GM23338 (cell line): Measurements from ENCODE around the gene LILRA1.

Experiments used
- CREB1 ChIP-seq: fragments of 250-450 bp; sonication (Bioruptor Pico); IDR thresholded peaks from 2 replicates; pipeline ENCODE4 v1.5.0; 2020; ENCODE audit warnings: low read depth, mild to moderate bottlenecking, moderate library complexity
- CTCF ChIP-seq, 2 experiments: fragments of 200-600 bp in 1 of 2; sonication (generic) in 1 of 2; conservative IDR thresholded peaks; 2 replicates each; pipeline versions ENCODE4 v1.5.1 to v1.6.1; 2016 to 2017; ENCODE audit warnings: antibody characterized with exemption in 2 of 2, low read depth in 2 of 2, mild to moderate bottlenecking in 2 of 2, moderate library complexity in 1 of 2
- ETS1 ChIP-seq: IDR thresholded peaks from 2 replicates; pipeline ENCODE4 v1.6.1; 2016; ENCODE audit warnings: antibody characterized with exemption
- EZH2 ChIP-seq: fragments of 200-600 bp; sonication (generic); IDR thresholded peaks from one replicate; pipeline ENCODE4 v1.8.0; 2017; ENCODE audit warnings: antibody characterized with exemption, mild to moderate bottlenecking, low read depth; ENCODE audit not compliant: unreplicated experiment
- EZH2phosphoT487 ChIP-seq: fragments of 200-600 bp; sonication (generic); IDR thresholded peaks from one replicate; pipeline ENCODE4 v1.8.1; 2018; ENCODE audit warnings: antibody characterized with exemption; ENCODE audit not compliant: unreplicated experiment
- JUNB ChIP-seq: IDR thresholded peaks from one replicate; pipeline ENCODE4 v1.6.1; 2016; ENCODE audit warnings: antibody characterized with exemption; ENCODE audit not compliant: unreplicated experiment
- NANOG ChIP-seq: IDR thresholded peaks from 2 replicates; pipeline ENCODE4 v1.6.1; 2016; ENCODE audit warnings: antibody characterized with exemption, borderline replicate concordance
- POLR2AphosphoS5 ChIP-seq: IDR thresholded peaks from 2 replicates; pipeline ENCODE4 v1.6.1; 2016; ENCODE audit warnings: antibody characterized with exemption, low read depth
- REST ChIP-seq: IDR thresholded peaks from one replicate; pipeline ENCODE4 v1.6.1; 2018; ENCODE audit warnings: antibody characterized with exemption; ENCODE audit not compliant: unreplicated experiment
- STAT1 ChIP-seq: IDR thresholded peaks from one replicate; pipeline ENCODE4 v1.6.1; 2016; ENCODE audit warnings: antibody characterized with exemption; ENCODE audit not compliant: unreplicated experiment
- ZNF114 ChIP-seq: fragments of 250-450 bp; sonication (Bioruptor Pico); IDR thresholded peaks from 2 replicates; pipeline ENCODE4 v1.5.0; 2020; ENCODE audit warnings: mild to moderate bottlenecking, moderate library complexity
- ZNF331 ChIP-seq: fragments of 250-450 bp; sonication (Bioruptor Pico); IDR thresholded peaks from 2 replicates; pipeline ENCODE4 v1.5.0; 2020; ENCODE audit warnings: low read depth, mild to moderate bottlenecking, moderate library complexity
- ZNF462 ChIP-seq: fragments of 250-450 bp; sonication (Bioruptor Pico); IDR thresholded peaks from 2 replicates; pipeline ENCODE4 v1.5.0; 2020; ENCODE audit warnings: mild to moderate bottlenecking, moderate library complexity

GRCh38 chr19:54586397-54586796 is 7.0 kb upstream of the LILRA1 start:
- TF ChIP-seq CTCF (conservative IDR thresholded peaks at IDR 0.05; ENCODE audit: low read depth in 2 of 2) = no peak
- no peak for TF ChIP-seq ZNF114 (CRISPR knock-in tag)
- TF ChIP-seq EZH2 = no peak
- TF ChIP-seq POLR2AphosphoS5 = no peak
- TF ChIP-seq ZNF331 (CRISPR knock-in tag) = no peak
- TF ChIP-seq ETS1 = no peak
- no peak for TF ChIP-seq CREB1 (CRISPR knock-in tag)
- no peak for TF ChIP-seq JUNB
- no peak for TF ChIP-seq REST
- no peak for TF ChIP-seq EZH2phosphoT487
- no peak for TF ChIP-seq STAT1
- no peak for TF ChIP-seq NANOG
- no peak for TF ChIP-seq ZNF462
